ENCODE measurements around the gene TTC21B.

Gene TTC21B

GRCh38 chr2:165953306-165953654, 296 bp downstream of the TTC21B start:
- no peaks in the 10 kb centered on the region for H4K20me1 ChIP-seq (ENCODE audit: low read depth, low read length)
- H3K36me3 ChIP-seq (ENCODE audit: low read length): peaks cover 8% of the 10 kb centered on the region; the same call in 1 of the 2 replicates
- H3K9ac ChIP-seq (ENCODE audit: low read length): peak overlapping the region; percentile 68
- H3K4me2 ChIP-seq (ENCODE audit: low read depth, low read length, poor library complexity, severe bottlenecking): peak overlapping the region; percentile 91
- H3K4me3 ChIP-seq (ENCODE audit: insufficient read depth, low read length, poor library complexity, severe bottlenecking): peak overlapping the region; percentile 83
- no peaks in the 10 kb centered on the region for H3K9me3 ChIP-seq (ENCODE audit: insufficient read depth, low read length)
- H3K9me2 ChIP-seq (replicated peaks; ENCODE audit: insufficient read depth, low read length): no peaks in the 10 kb centered on the region
- H2AFZ ChIP-seq (ENCODE audit: low read depth, low read length, severe bottlenecking): peak overlapping the region; percentile 76
- no peaks in the 10 kb centered on the region for H3K27me3 ChIP-seq (ENCODE audit: low read length)
- no peak for TF ChIP-seq EZH2phosphoT487 (conservative IDR thresholded peaks at IDR 0.05; ENCODE audit: low read length)
- TF ChIP-seq CTCF (IDR thresholded peaks at IDR 0.05; ENCODE audit: insufficient read depth, low read length, poor library complexity, severe bottlenecking): no peak
- H3K79me2 ChIP-seq (ENCODE audit: insufficient read depth, low read length): no peaks in the 10 kb centered on the region; the same call in 1 of the 2 replicates
- no peak overlapping the region for H3K27ac ChIP-seq (ENCODE audit: low read depth, low read length)
- H3F3A ChIP-seq (ENCODE audit: insufficient read depth): peaks cover 6% of the 10 kb centered on the region; the same call in 1 of the 2 replicates

GRCh38 chr2:165952741-165953211, 800 bp downstream of the TTC21B start:
- H3K79me2 ChIP-seq (ENCODE audit: insufficient read depth, low read length): no peaks in the 10 kb centered on the region; the same call in 1 of the 2 replicates

GRCh38 chr2:165952085-165952484, 1.5 kb downstream of the TTC21B start:
- Histone ChIP-seq H3K4me2 (ENCODE audit: low read depth, low read length, poor library complexity, severe bottlenecking) (peak overlapping the region; percentile 91), H3K79me2 (ENCODE audit: insufficient read depth, low read length) (no peaks in the 10 kb centered on the region; the same call in 1 of the 2 replicates), H3K9me2 (replicated peaks; ENCODE audit: insufficient read depth, low read length) (no peaks in the 10 kb centered on the region), H3K9ac (ENCODE audit: low read length) (no peak overlapping the region), H3F3A (ENCODE audit: insufficient read depth) (peaks cover 6% of the 10 kb centered on the region; the same call in 1 of the 2 replicates), H3K36me3 (ENCODE audit: low read length) (peaks cover 12% of the 10 kb centered on the region; the same call in 1 of the 2 replicates), H3K4me3 (ENCODE audit: insufficient read depth, low read length, poor library complexity, severe bottlenecking) (no peak overlapping the region), H3K9me3 (ENCODE audit: insufficient read depth, low read length) (no peaks in the 10 kb centered on the region), H4K20me1 (ENCODE audit: low read depth, low read length) (no peaks in the 10 kb centered on the region), H2AFZ (ENCODE audit: low read depth, low read length, severe bottlenecking) (no peak overlapping the region), H3K27ac (ENCODE audit: low read depth, low read length) (no peak overlapping the region), H3K27me3 (ENCODE audit: low read length) (no peaks in the 10 kb centered on the region)
- TF ChIP-seq EZH2phosphoT487 (conservative IDR thresholded peaks at IDR 0.05; ENCODE audit: low read length) (no peak), CTCF (IDR thresholded peaks at IDR 0.05; ENCODE audit: insufficient read depth, low read length, poor library complexity, severe bottlenecking) (no peak)

More at GRCh38 chr2:165952741-165953211, 800 bp downstream of the TTC21B start:
- no peaks in the 10 kb centered on the region for H4K20me1 ChIP-seq (ENCODE audit: low read depth, low read length)
- H3K27me3 ChIP-seq (ENCODE audit: low read length): no peaks in the 10 kb centered on the region
- peaks cover 6% of the 10 kb centered on the region; the same call in 1 of the 2 replicates for H3F3A ChIP-seq (ENCODE audit: insufficient read depth)
- peak overlapping the region; percentile 68 for H3K9ac ChIP-seq (ENCODE audit: low read length)
- H3K36me3 ChIP-seq (ENCODE audit: low read length): peaks cover 12% of the 10 kb centered on the region; the same call in 1 of the 2 replicates
- H3K4me2 ChIP-seq (ENCODE audit: low read depth, low read length, poor library complexity, severe bottlenecking): peak overlapping the region; percentile 91
- no peak for TF ChIP-seq EZH2phosphoT487 (conservative IDR thresholded peaks at IDR 0.05; ENCODE audit: low read length)
- no peak for TF ChIP-seq CTCF (IDR thresholded peaks at IDR 0.05; ENCODE audit: insufficient read depth, low read length, poor library complexity, severe bottlenecking)
- H3K9me2 ChIP-seq (replicated peaks; ENCODE audit: insufficient read depth, low read length): no peaks in the 10 kb centered on the region
- no peaks in the 10 kb centered on the region for H3K9me3 ChIP-seq (ENCODE audit: insufficient read depth, low read length)
- H3K27ac ChIP-seq (ENCODE audit: low read depth, low read length): no peak overlapping the region
- H2AFZ ChIP-seq (ENCODE audit: low read depth, low read length, severe bottlenecking): peak overlapping the region; percentile 76
- H3K4me3 ChIP-seq (ENCODE audit: insufficient read depth, low read length, poor library complexity, severe bottlenecking): peak overlapping the region; percentile 83
